Aorta (tissue), 5 donors: ENCODE results near the gene MAD1L1. TPM values are rescaled to one million over a fixed set of nuclear protein-coding genes. Genes with fewer than 3 reads are reported as not detected.

Experiments
- ATAC-seq: fragments of 200-7000 bp; cut with Tn5 transposase; one replicate; pipeline ENCODE4 v1.9.1; 2022; ENCODE audit warnings: moderate library complexity; ENCODE audit not compliant: low FRiP score
- DNase-seq, 2 donors: peaks; one replicate each; pipeline ENCODE4 v3.0.0-alpha.2; 2020
- H3K27ac ChIP-seq, 2 donors: one replicate each; pipeline ENCODE4 v1.5.1; 2013; ENCODE audit warnings: low read length in 2 of 2, mild to moderate bottlenecking in 2 of 2, moderate library complexity in 2 of 2, control low read depth in 1 of 2, inconsistent platforms in 1 of 2, low read depth in 1 of 2
- H3K27me3 ChIP-seq, 2 donors: one replicate each; pipeline ENCODE4 v1.6.1; 2013; ENCODE audit warnings: control low read depth in 1 of 2, low read length in 1 of 2, mild to moderate bottlenecking in 1 of 2, moderate library complexity in 1 of 2; ENCODE audit not compliant: insufficient read depth in 2 of 2, control insufficient read depth in 1 of 2
- H3K36me3 ChIP-seq, 2 donors: one replicate each; pipeline ENCODE4 v1.6.1; 2013; ENCODE audit warnings: control low read depth in 1 of 2, low read length in 1 of 2, mild to moderate bottlenecking in 1 of 2; ENCODE audit not compliant: insufficient read depth in 2 of 2, control insufficient read depth in 1 of 2
- H3K4me1 ChIP-seq, 2 donors: one replicate each; pipeline ENCODE4 v1.6.1; 2013; ENCODE audit warnings: low read length in 2 of 2, control low read depth in 1 of 2, mild to moderate bottlenecking in 1 of 2, moderate library complexity in 1 of 2; ENCODE audit not compliant: insufficient read depth in 2 of 2, control insufficient read depth in 1 of 2
- H3K4me3 ChIP-seq, 2 donors: one replicate each; pipeline ENCODE4 v1.5.1; 2013; ENCODE audit warnings: low read length in 2 of 2, control low read depth in 1 of 2, mild to moderate bottlenecking in 1 of 2
- H3K9me3 ChIP-seq: one replicate; pipeline ENCODE4 v1.6.1; 2013; ENCODE audit warnings: mild to moderate bottlenecking, low read length; ENCODE audit not compliant: control insufficient read depth
- WGBS, 2 donors: extraction: QIAGEN DNeasy Blood & Tissue Kit; methylation state at CpG; one replicate each; pipeline ENCODE4 v1.1.7; 2013; 5-methylcytosine and 5-hydroxymethylcytosine counted together
- intact Hi-C, 2 donors: fragments of 100-400 bp; cut with DNase I; formaldehyde crosslinking; loops; one replicate each; pipeline versions ENCODE4 v1.14.2 to v1.15.0; 2022
- polyA plus RNA-seq, 2 donors: library from polyadenylated mRNA; stranded (reverse); fragments of 200-250 nt; gene quantifications; one replicate each; pipeline ENCODE4 v1.2.3, GENCODE V29; 2013
- total RNA-seq, 2 donors: library from RNA; stranded (reverse); fragmentation: NEBNext Ultra II Directional; extraction: Animal tissue kit (Norgen Biotek cat#: 25700); gene quantifications; one replicate each; pipeline ENCODE4 v1.2.1, GENCODE V29; 2021
- donor health status: healthy with polysubstance abuse.
- donor health status: Bipolar disorder and iron deficiency.
- donor health status: DM: no; HTN: no; CAD: no.
- donor health status: DM: no; HTN: no; CAD: no.
- donor health status: DM: yes; HTN: yes; CAD: no.

MAD1L1 gene
- total and polyA plus RNA-seq, 4 donors = 14.8 to 35.8 (median 20.2) TPM

DNA sequence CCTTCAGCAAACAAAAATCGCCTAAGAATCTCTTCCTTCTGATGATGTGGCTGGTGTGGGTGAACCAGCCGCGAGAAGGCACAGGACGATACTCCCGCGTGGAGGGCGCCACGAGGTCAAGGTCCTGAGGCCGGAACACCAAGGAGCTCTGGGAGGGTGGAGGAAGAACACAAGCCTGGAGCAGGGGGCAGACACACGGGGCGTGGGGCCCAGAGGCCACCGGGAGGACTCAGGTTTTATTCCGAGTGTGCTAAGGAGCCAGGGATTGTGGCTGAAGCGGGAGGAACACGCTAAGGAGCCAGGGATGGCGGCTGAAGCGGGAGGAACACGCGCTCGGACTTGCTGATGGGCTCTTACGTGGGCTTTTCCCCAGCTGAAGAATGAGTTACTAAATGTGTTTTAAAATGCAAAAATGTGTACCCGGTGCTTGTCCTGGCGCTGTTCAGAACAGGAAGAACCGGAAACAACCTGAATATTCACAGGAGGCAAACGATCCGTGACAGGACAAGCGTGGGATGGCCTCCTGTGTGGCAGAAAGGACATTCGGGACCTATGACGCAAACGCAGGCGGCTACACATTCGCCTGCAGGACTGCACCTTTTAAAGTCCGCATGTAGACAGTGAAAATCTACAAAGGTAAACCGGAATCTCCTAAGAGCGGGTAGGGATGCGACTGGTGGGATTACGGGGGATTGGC is 64.0 kb downstream of the MAD1L1 start:
- no peaks in the 10 kb centered on the region for H3K4me1 ChIP-seq
- H3K36me3 ChIP-seq = no peaks in the 10 kb centered on the region
- no peaks in the 10 kb centered on the region for H3K27me3 ChIP-seq
- no peak for DNase-seq
- WGBS, 2 donors = 95 to 96% methylated on average over 37 of the region's 37 CpGs
- H3K27ac ChIP-seq = no peak overlapping the region
- H3K4me3 ChIP-seq = no peak overlapping the region
- intact Hi-C loops = no loop called here
- no peaks in the 10 kb centered on the region for H3K9me3 ChIP-seq
- no peak for ATAC-seq

- WGBS, 2 donors = 96% methylated on average over 25 of the region's 25 CpGs
- intact Hi-C loops = no loop called here
- Histone ChIP-seq H3K36me3 (no peaks in the 10 kb centered on the region), H3K27me3 (no peaks in the 10 kb centered on the region), H3K9me3 (no peaks in the 10 kb centered on the region), H3K4me1 (no peaks in the 10 kb centered on the region), H3K27ac (no peak overlapping the region), H3K4me3 (no peak overlapping the region)
- DNase-seq (peak in 1 of 2 donors; percentile 81), ATAC-seq (peak; percentile 64)
These were observed 66.0 kb downstream of the MAD1L1 start for GRCh38 chr7:2166625-2167280.

DNA sequence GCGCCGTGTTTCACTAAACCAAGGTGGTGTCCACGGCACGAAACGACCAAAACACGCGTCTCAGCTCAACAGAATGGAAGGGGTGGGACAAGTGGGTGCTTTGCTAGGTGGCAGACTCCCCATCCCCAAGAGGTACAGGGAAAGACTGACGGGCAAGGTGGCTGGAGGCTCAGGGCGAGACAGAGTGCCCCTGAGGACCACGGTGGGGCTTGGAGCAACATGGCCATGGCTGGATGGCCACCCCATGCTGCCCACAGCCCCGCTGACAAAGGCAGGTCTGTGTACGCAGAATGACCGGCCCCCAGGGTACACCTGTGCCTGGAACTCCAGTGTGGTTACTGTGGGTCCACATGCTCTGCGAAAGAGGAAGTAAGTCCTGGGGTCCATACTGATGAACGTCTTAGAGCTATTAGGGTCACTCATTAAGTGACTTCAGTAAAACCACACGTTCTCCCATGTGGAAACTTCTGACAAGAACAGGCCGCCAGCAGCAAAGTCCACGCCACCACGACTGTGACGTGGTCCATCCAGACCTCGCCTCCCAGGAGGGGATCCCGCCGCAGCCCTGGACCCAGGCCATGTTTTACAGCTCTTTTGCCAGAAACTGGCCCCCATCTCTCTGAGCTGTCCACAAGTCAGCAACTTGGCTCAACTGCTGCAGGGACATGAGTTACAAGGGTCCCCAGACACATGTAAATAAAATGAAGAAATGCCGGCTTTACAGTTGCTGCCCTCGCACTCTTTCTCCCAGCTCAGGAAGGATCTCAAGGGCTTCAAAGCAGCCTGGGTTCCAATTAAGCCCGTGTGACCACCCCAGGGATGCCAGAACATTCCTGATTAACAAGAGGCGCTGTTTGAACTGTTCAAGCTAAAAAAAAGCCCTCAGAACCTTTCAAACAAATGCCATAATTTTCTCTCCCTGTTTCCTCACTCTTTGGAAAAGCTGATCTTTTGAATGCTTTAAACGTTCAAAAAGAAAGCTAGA is 66.8 kb downstream of the MAD1L1 start:
- no peaks in the 10 kb centered on the region for H3K9me3 ChIP-seq
- intact Hi-C loops = no loop called here
- WGBS, 2 donors = 92 to 93% methylated on average over 28 of the region's 28 CpGs
- peak; percentile 56 for ATAC-seq
- H3K27ac ChIP-seq = no peak overlapping the region
- H3K27me3 ChIP-seq = no peaks in the 10 kb centered on the region
- H3K4me1 ChIP-seq = no peaks in the 10 kb centered on the region
- no peaks in the 10 kb centered on the region for H3K36me3 ChIP-seq
- H3K4me3 ChIP-seq = no peak overlapping the region
- DNase-seq = peak in 1 of 2 donors; percentile 75

- 95% methylated on average over 10 of the region's 10 CpGs for WGBS, 2 donors
- H3K9me3 ChIP-seq = no peaks in the 10 kb centered on the region
- H3K4me1 ChIP-seq = no peaks in the 10 kb centered on the region
- DNase-seq = no peak
- no peaks in the 10 kb centered on the region for H3K36me3 ChIP-seq
- ATAC-seq = no peak
- H3K4me3 ChIP-seq = no peak overlapping the region
- H3K27me3 ChIP-seq = no peaks in the 10 kb centered on the region
- intact Hi-C loops = no loop called here
- no peak overlapping the region for H3K27ac ChIP-seq
These were observed 67.5 kb downstream of the MAD1L1 start for GRCh38 chr7:2165239-2165609.

DNA sequence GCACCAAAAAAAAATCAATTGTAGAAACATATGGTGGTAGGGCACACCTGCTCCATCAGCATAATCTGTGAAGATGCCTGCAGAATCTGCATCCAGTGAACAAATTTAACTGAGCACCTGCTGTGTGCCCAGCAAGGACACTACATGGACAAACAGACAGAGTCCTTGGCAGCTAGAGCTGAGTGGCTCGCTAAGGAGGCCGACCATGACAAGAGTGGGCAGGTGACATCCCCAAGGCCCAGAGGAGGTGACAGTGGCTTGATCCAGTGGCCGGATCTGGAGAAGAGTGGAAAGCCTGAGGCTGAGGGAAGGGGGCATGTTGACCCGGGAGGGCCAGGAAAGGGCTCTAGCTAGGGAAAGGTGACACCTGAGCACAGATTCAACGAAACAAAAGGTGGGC is 68.1 kb downstream of the MAD1L1 start:
- Histone ChIP-seq H3K27ac (no peak overlapping the region), H3K36me3 (no peaks in the 10 kb centered on the region), H3K9me3 (no peaks in the 10 kb centered on the region), H3K27me3 (no peaks in the 10 kb centered on the region), H3K4me1 (no peaks in the 10 kb centered on the region), H3K4me3 (no peak overlapping the region)
- DNase-seq = no peak
- no peak for ATAC-seq
- intact Hi-C loops = no loop called here
- 97 to 98% methylated on average over 5 of the region's 5 CpGs for WGBS, 2 donors

DNA sequence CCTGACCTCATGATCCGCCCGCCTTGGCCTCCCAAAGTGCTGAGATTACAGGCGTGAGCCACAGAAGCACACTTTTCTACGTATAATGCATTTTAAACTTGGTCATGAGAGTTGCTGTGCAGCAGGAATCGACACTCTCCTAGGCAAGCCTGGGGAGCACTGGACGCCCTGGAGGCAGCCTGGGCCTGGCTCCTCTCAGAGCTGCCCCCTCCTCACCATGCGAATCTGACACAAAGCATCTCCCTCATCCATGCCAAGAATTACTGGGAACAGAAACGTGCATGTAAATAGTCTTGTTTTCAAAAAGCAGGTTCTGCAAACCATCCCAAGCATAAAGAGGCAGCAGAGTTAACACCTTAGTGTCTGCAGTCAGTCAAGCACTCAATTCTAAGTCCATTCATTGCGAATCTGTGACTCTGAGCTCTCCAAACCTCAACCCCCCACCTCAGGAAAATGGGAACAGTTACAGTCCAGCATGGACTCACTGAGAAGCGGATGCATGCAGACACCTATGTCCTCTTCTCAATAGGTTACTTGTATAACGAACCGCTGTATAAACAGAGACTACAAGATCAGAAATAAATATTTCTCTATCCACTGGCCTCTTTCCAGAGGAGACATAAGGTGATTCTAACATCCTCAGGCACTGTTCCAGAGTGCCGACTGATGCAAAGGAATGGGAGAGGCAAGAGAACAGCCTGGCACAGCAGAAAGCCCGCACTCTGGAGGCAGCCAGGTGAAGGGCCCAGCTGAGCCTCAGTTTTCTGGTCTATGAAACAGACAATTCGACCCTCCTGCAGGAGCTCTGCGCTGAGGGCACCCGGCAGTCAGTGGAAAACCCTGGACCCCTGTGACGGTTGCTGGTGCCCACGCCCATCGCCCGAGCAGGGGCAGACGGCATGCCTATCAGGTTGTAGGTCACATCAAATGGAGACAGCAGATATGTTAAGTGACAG is 68.9 kb downstream of the MAD1L1 start:
- ATAC-seq (no peak), DNase-seq (peak in 1 of 2 donors; percentile 51)
- Histone ChIP-seq H3K9me3 (no peaks in the 10 kb centered on the region), H3K4me3 (no peak overlapping the region), H3K4me1 (no peaks in the 10 kb centered on the region), H3K27me3 (no peaks in the 10 kb centered on the region), H3K27ac (no peak overlapping the region), H3K36me3 (no peaks in the 10 kb centered on the region)
- intact Hi-C loops = no loop called here
- 94% methylated on average over 22 of the region's 22 CpGs for WGBS, 2 donors

GRCh38 chr7:2162959-2163358 is 69.8 kb downstream of the MAD1L1 start:
- 91 to 92% methylated on average over 4 of the region's 4 CpGs for WGBS, 2 donors
- no peaks in the 10 kb centered on the region for H3K9me3 ChIP-seq
- no peak overlapping the region for H3K27ac ChIP-seq

More at GRCh38 chr7:2162959-2163358, 69.8 kb downstream of the MAD1L1 start:
- H3K27me3 ChIP-seq = no peaks in the 10 kb centered on the region
- H3K4me1 ChIP-seq = no peaks in the 10 kb centered on the region
- no peak overlapping the region for H3K4me3 ChIP-seq
- ATAC-seq (no peak), DNase-seq (peak in 1 of 2 donors; percentile 35)
- intact Hi-C loops = no loop called here
- no peaks in the 10 kb centered on the region for H3K36me3 ChIP-seq
